K562 (cell line): ENCODE measurements around the gene HS3ST3A1. TPM values are rescaled to one million over a fixed set of nuclear protein-coding genes. Genes with fewer than 3 reads are reported as not detected.

Experiments
- ATAC-seq: fragments of 200-7000 bp; cut with Tn5 transposase; 3 replicates; pipeline ENCODE4 v1.9.1; 2020; ENCODE audit warnings: moderate library complexity
- BruUV-seq: library from RNA; stranded (reverse); fragments of 400-500 nt; replicated peaks from 2 replicates; lab custom pipeline; 2021; lab: Mats Ljungman, UMichigan
- CTCF ChIA-PET: fragments of 300-600 bp; formaldehyde crosslinking; extraction: SDS; loops from one replicate; lab custom pipeline; 2021; ENCODE audit warnings: low intra/inter-chr PET ratio; lab: Yijun Ruan, JAX
- POLR2A ChIA-PET: fragments of 300-600, 350-650 bp; sonication (Branson Sonifier 250); formaldehyde crosslinking; extraction: SDS; loops from one replicate; lab custom pipeline; 2021; ENCODE audit warnings: antibody characterized with exemption, inconsistent platforms; lab: Yijun Ruan, JAX
- DNase-seq, 4 experiments: peaks; one replicate each; pipeline versions ENCODE4 v3.0.0 to v3.0.0-alpha.2; 2011 to 2018; ENCODE audit warnings: low spot score in 3 of 4, mixed read lengths in 3 of 4; ENCODE audit errors: extremely low read depth in 1 of 4
- FAIRE-seq: peaks from 2 replicates; lab custom pipeline; 2011; peaks lifted over from hg19 to GRCh38; lab: Jason Lieb, UNC
- H2AFZ ChIP-seq: 2 replicates; pipeline ENCODE4 v1.6.0; 2011; ENCODE audit warnings: low read depth, low read length, control low read depth, inconsistent platforms
- H3K27ac ChIP-seq: fragments of 200-600 bp; 3 replicates; pipeline ENCODE4 v1.8.0; 2011; ENCODE audit warnings: low read depth, mild to moderate bottlenecking, control low read depth, inconsistent platforms, low read length, moderate library complexity, mixed read lengths; ENCODE audit errors: extremely low read depth
- H3K27me3 ChIP-seq, 2 experiments: fragments of 300-600 bp in 1 of 2; 2 replicates in 1 of 2; 3 replicates in 1 of 2; pipeline versions ENCODE4 v1.6.0 to v1.8.0; 2011; ENCODE audit warnings: inconsistent platforms in 2 of 2, low read length in 2 of 2, mild to moderate bottlenecking in 1 of 2, mixed read lengths in 1 of 2, moderate library complexity in 1 of 2; ENCODE audit not compliant: control insufficient read depth in 2 of 2, insufficient read depth in 2 of 2
- H3K36me3 ChIP-seq: fragments of 300-600 bp; 3 replicates; pipeline ENCODE4 v1.8.0; 2011; ENCODE audit warnings: mild to moderate bottlenecking, low read length, inconsistent platforms; ENCODE audit not compliant: control insufficient read depth, insufficient read depth
- H3K4me1 ChIP-seq, 2 experiments: fragments of 200-600 bp in 1 of 2; replicated peaks in 1 of 2; 2 replicates in 1 of 2; 3 replicates in 1 of 2; pipeline versions ENCODE4 v1.5.1 to v1.8.0; 2011; ENCODE audit warnings: inconsistent platforms in 2 of 2, low read length in 2 of 2, mild to moderate bottlenecking in 1 of 2, mixed read lengths in 1 of 2, moderate library complexity in 1 of 2; ENCODE audit not compliant: control insufficient read depth in 2 of 2, insufficient read depth in 2 of 2
- H3K4me2 ChIP-seq: 2 replicates; pipeline ENCODE4 v1.6.1; 2011; ENCODE audit warnings: low read length, control low read depth, inconsistent platforms, mixed read lengths; ENCODE audit not compliant: insufficient read depth
- H3K4me3 ChIP-seq: fragments of 200-600 bp; sonication (generic), shearing (Covaris generic); 2 replicates; pipeline ENCODE4 v1.5.1; 2016; ENCODE audit warnings: control low read depth, inconsistent platforms
- H3K79me2 ChIP-seq: fragments of 200-600 bp; 3 replicates; pipeline ENCODE4 v1.8.0; 2011; ENCODE audit warnings: low read length, inconsistent platforms; ENCODE audit not compliant: control insufficient read depth, insufficient read depth
- H3K9ac ChIP-seq, 2 experiments: 2 replicates each; pipeline versions ENCODE4 v1.6.0 to v1.6.1; 2011; ENCODE audit warnings: low read depth in 2 of 2, low read length in 2 of 2, control low read depth in 1 of 2, inconsistent platforms in 1 of 2, mild to moderate bottlenecking in 1 of 2, mixed read lengths in 1 of 2; ENCODE audit not compliant: insufficient read depth in 1 of 2
- H3K9me1 ChIP-seq: one replicate; pipeline ENCODE4 v1.6.0; 2011; ENCODE audit warnings: inconsistent platforms, mild to moderate bottlenecking, low read length, moderate library complexity; ENCODE audit not compliant: control insufficient read depth, insufficient read depth
- H3K9me3 ChIP-seq: replicated peaks from 2 replicates; pipeline ENCODE4 v1.5.1; 2011; ENCODE audit warnings: low read depth, low read length, inconsistent platforms; ENCODE audit not compliant: control insufficient read depth, insufficient read depth
- H4K20me1 ChIP-seq: replicated peaks from 2 replicates; pipeline ENCODE4 v1.6.1; 2011; ENCODE audit warnings: low read length, inconsistent platforms, mixed read lengths; ENCODE audit not compliant: control insufficient read depth, insufficient read depth
- ADNP ChIP-seq: fragments of 200-800 bp; sonication (Bioruptor generic); IDR thresholded peaks from 2 replicates; pipeline ENCODE4 v1.6.1; 2016; ENCODE audit warnings: missing genetic modification characterization, missing compliant biosample characterization
- CEBPZ ChIP-seq: fragments of 150-350 bp; IDR thresholded peaks from 2 replicates; pipeline ENCODE4 v1.6.1; 2014; ENCODE audit warnings: low read depth, mild to moderate bottlenecking, low read length, borderline replicate concordance
- GTF2B ChIP-seq: IDR thresholded peaks from 2 replicates; pipeline ENCODE4 v1.6.1; 2011; ENCODE audit not compliant: insufficient read length; ENCODE audit errors: extremely low read depth
- HEY1 ChIP-seq: fragments of 250-450 bp; sonication (Bioruptor Pico); IDR thresholded peaks from 2 replicates; pipeline ENCODE4 v1.5.0; 2020; ENCODE audit warnings: mild to moderate bottlenecking, moderate library complexity, borderline replicate concordance
- NR2F6 ChIP-seq: fragments of 450-650 bp; formaldehyde crosslinking; IDR thresholded peaks from 2 replicates; pipeline ENCODE4 v1.4.0; 2020; ENCODE audit warnings: mild to moderate bottlenecking
- NRF1 ChIP-seq, 2 experiments: fragments of 450-650 bp; IDR thresholded peaks in 1 of 2; conservative IDR thresholded peaks in 1 of 2; 2 replicates each; pipeline ENCODE4 v1.6.1; 2014; ENCODE audit warnings: mild to moderate bottlenecking in 2 of 2
- SAFB ChIP-seq: fragments of 200-400 bp; formaldehyde crosslinking; IDR thresholded peaks from 2 replicates; pipeline ENCODE4 v1.6.1; 2017; ENCODE audit warnings: low read depth, low read length, borderline replicate concordance
- SP1 ChIP-seq: sonication (generic); formaldehyde crosslinking; IDR thresholded peaks from 2 replicates; pipeline ENCODE4 v1.8.1; 2022; ENCODE audit warnings: mild to moderate bottlenecking, missing genetic modification reagents
- TRIM24 ChIP-seq, 2 experiments: fragments of 450-650 bp; IDR thresholded peaks; 2 replicates each; pipeline ENCODE4 v1.6.1; 2016
- ZNF41 ChIP-seq: fragments of 250-450 bp; sonication (Bioruptor Pico); conservative IDR thresholded peaks from 2 replicates; pipeline ENCODE4 v1.4.0; 2020; ENCODE audit warnings: mild to moderate bottlenecking
- WGBS: fragments of 100-300 bp; shearing (Covaris generic); methylation state at CpG from one replicate; pipeline ENCODE4 v1.1.6; 2016; ENCODE audit warnings: low coverage, mixed read lengths; ENCODE audit not compliant: insufficient coverage; ENCODE audit errors: missing lambda C conversion rate; 5-methylcytosine and 5-hydroxymethylcytosine counted together
- in situ Hi-C: fragments of 300-500 bp; cut with MboI; formaldehyde crosslinking; loops from 4 replicates; pipeline ENCODE4 v1.15.0; 2018; ENCODE audit warnings: inconsistent platforms, mixed read lengths
- intact Hi-C: fragments of 100-400 bp; cut with micrococcal nuclease; formaldehyde crosslinking; loops from 2 replicates; pipeline ENCODE4 v1.14.2; 2022
- polyA plus RNA-seq, 8 experiments: library from polyadenylated mRNA; depleted of rRNA in 4 of 8; stranded (reverse) in 5 of 8; unstranded in 3 of 8; fragments of >200 nt; fragmentation: Nextera tagmentation in 2 of 8; fragmentation: Illumina TruSeq in 1 of 8; extraction: Ambion mirVana in 2 of 8; extraction: Trizol in 1 of 8; gene quantifications; 2 replicates each; pipeline versions ENCODE4 v1.2.1 to v1.2.3, GENCODE V29; 2011 to 2014; ENCODE audit warnings: inconsistent platforms in 1 of 8, missing spikeins in 1 of 8
- total RNA-seq, 7 experiments: library from RNA; depleted of rRNA in 6 of 7; stranded (reverse); fragments of >200 nt in 6 of 7; fragmentation: Illumina TruSeq in 2 of 7; extraction: Trizol in 2 of 7; gene quantifications; 2 replicates each; pipeline versions ENCODE4 v1.2.1 to v1.2.3, GENCODE V29; 2011 to 2021; ENCODE audit warnings: low replicate concordance in 1 of 7
- TF ChIP-seq, protein P1 (sequence below): fragments of 450-650 bp; formaldehyde crosslinking; conservative IDR thresholded peaks from 2 replicates; pipeline ENCODE4 v1.4.0; 2022; ENCODE audit warnings: mild to moderate bottlenecking, missing genetic modification characterization
- TF ChIP-seq, protein P2 (sequence below), 2 experiments: fragments of 150-350 bp in 1 of 2; IDR thresholded peaks; 2 replicates each; pipeline ENCODE4 v1.6.1; 2012 to 2016; ENCODE audit warnings: low read depth in 2 of 2, low read length in 2 of 2, mild to moderate bottlenecking in 1 of 2, moderate library complexity in 1 of 2

Gene HS3ST3A1
- total and polyA plus RNA-seq, 9 of the 15 experiments (the other 6 are each of a cell fraction or from before 2014, with no cell fraction given): 0.25 to 14.8 (median 2.3) TPM

- peak overlapping the region; percentile 5 to 62; a peak in 3 of 4 replicates for H3K9ac ChIP-seq
- peak overlapping the region; percentile 70 for H2AFZ ChIP-seq
- peak overlapping the region; percentile 62 for H3K4me2 ChIP-seq
- H3K9me1 ChIP-seq: no peaks in the 10 kb centered on the region
- no peaks in the 10 kb centered on the region for H3K27me3 ChIP-seq
- CTCF ChIA-PET: no interaction called here
- WGBS: 11% methylated on average over 7 of the region's 8 CpGs
- POLR2A ChIA-PET: interaction anchor here (1.0 to 1.5 kb wide), 3 partner anchors 10 to 24 kb away, joined by 3 to 4 read pairs (median 4); no protein-coding TSS in a partner anchor
- H4K20me1 ChIP-seq: no peaks in the 10 kb centered on the region
- FAIRE-seq: peak; percentile 89
- peaks cover 7% of the 10 kb centered on the region; the same call in 1 of the 3 replicates for H3K36me3 ChIP-seq
- intact Hi-C loops (loop anchor here (5.0 to 10.0 kb wide), 2 partner anchors 84 to 178 kb away; no protein-coding TSS in a partner anchor), in situ Hi-C loops (no loop called here)
- no TSS peak for BruUV-seq
- peak; percentile 75 for ATAC-seq
- peaks cover 8 to 40% of the 10 kb centered on the region in 2 experiments for H3K4me1 ChIP-seq
- peak overlapping the region; percentile 18; the same call in 1 of the 2 replicates for H3K4me3 ChIP-seq
- H3K27ac ChIP-seq: peak overlapping the region; percentile 89
- no peaks in the 10 kb centered on the region; the same call in 1 of the 2 replicates for H3K9me3 ChIP-seq
- DNase-seq: peak; percentile 16 to 81 (median 26)
- peaks cover 29% of the 10 kb centered on the region for H3K79me2 ChIP-seq
- TF ChIP-seq NRF1 (conservative IDR thresholded peaks at IDR 0.05 in 1 of 2, IDR thresholded peaks at IDR 0.05 in 1 of 2): no peak
- no peak for TF ChIP-seq GTF2B
- TF ChIP-seq SAFB: no peak
- no peak for TF ChIP-seq ADNP (tag)
- TF ChIP-seq HEY1: no peak
- TF ChIP-seq, protein P1, sequence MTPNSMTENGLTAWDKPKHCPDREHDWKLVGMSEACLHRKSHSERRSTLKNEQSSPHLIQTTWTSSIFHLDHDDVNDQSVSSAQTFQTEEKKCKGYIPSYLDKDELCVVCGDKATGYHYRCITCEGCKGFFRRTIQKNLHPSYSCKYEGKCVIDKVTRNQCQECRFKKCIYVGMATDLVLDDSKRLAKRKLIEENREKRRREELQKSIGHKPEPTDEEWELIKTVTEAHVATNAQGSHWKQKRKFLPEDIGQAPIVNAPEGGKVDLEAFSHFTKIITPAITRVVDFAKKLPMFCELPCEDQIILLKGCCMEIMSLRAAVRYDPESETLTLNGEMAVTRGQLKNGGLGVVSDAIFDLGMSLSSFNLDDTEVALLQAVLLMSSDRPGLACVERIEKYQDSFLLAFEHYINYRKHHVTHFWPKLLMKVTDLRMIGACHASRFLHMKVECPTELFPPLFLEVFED: no peak
- TF ChIP-seq, protein P2, sequence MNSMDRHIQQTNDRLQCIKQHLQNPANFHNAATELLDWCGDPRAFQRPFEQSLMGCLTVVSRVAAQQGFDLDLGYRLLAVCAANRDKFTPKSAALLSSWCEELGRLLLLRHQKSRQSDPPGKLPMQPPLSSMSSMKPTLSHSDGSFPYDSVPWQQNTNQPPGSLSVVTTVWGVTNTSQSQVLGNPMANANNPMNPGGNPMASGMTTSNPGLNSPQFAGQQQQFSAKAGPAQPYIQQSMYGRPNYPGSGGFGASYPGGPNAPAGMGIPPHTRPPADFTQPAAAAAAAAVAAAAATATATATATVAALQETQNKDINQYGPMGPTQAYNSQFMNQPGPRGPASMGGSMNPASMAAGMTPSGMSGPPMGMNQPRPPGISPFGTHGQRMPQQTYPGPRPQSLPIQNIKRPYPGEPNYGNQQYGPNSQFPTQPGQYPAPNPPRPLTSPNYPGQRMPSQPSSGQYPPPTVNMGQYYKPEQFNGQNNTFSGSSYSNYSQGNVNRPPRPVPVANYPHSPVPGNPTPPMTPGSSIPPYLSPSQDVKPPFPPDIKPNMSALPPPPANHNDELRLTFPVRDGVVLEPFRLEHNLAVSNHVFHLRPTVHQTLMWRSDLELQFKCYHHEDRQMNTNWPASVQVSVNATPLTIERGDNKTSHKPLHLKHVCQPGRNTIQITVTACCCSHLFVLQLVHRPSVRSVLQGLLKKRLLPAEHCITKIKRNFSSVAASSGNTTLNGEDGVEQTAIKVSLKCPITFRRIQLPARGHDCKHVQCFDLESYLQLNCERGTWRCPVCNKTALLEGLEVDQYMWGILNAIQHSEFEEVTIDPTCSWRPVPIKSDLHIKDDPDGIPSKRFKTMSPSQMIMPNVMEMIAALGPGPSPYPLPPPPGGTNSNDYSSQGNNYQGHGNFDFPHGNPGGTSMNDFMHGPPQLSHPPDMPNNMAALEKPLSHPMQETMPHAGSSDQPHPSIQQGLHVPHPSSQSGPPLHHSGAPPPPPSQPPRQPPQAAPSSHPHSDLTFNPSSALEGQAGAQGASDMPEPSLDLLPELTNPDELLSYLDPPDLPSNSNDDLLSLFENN (IDR thresholded peaks at IDR 0.05; ENCODE audit: low read depth in 2 of 2, low read length in 2 of 2): no peak
- no peak for TF ChIP-seq NR2F6 (CRISPR knock-in tag)
- TF ChIP-seq TRIM24 (IDR thresholded peaks at IDR 0.05): no peak
- TF ChIP-seq ZNF41 (CRISPR knock-in tag): no peak
- TF ChIP-seq CEBPZ: no peak
- no peak for TF ChIP-seq SP1 (CRISPR knock-in tag)
Observed at GRCh38 chr17:13513039-13513405, 88.7 kb downstream of the HS3ST3A1 start.
